HG03159 (cell line): ENCODE results near the gene HBS1L.
"Not testable (repeated sequence)": the region's sequence is repeated elsewhere in the genome, so short reads cannot be mapped to it uniquely, and the experiment has no call there.

Source experiments
- ATAC-seq: cut with Tn5 transposase; IDR thresholded peaks from one replicate; pipeline ENCODE4 v1.9.1; 2021; ENCODE audit warnings: mild to moderate bottlenecking, moderate library complexity; ENCODE audit not compliant: unreplicated experiment

Gene HBS1L

GRCh38 chr6:135081966-135082365 is 27.3 kb upstream of the HBS1L start:
- no peak for ATAC-seq

DNA sequence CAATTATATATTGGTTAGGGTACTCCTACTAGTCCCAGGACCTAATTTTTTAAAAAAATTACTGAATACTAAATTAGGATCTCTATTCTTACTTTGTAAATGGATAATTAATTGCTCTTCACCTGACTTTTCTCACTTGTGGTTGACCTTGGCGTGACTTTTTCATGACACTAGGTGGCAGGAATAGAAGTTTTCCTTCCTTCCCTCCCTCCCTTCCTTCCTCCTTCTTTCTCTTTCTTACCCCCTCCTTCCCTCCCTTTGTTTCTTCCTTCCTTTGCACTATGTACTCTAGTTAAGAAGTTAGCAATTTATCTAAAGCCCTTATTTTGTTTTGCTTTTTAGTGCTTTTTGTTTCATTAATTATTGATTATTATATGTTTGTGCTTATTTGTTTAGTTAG is 20.4 kb upstream of the HBS1L start:
- no peak for ATAC-seq

- no peak for ATAC-seq
Observed at GRCh38 chr6:135073756-135074393, 19.3 kb upstream of the HBS1L start.

DNA sequence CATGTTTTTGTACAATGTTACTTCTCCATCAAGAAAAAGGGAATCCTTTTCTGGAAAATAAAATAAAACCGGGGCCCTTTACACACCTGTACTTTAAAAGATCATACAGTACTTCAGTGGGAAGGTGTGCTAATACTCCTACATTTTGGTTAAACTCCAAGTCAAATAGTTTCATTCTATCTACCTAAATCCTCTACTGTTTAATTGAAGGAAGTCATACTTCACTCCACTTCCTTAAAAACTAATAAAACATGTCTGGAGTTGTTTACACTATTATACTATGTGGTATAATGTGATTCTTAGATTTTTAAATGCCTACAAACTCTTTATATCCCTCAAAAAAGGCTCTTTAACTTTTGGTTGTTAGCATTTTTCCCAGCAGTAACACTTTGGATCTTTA is 18.6 kb upstream of the HBS1L start:
- no peak for ATAC-seq

- ATAC-seq = no peak
Observed at GRCh38 chr6:135072753-135073152, 18.1 kb upstream of the HBS1L start.

GRCh38 chr6:135071541-135071940 is 16.9 kb upstream of the HBS1L start:
- ATAC-seq = no peak

DNA sequence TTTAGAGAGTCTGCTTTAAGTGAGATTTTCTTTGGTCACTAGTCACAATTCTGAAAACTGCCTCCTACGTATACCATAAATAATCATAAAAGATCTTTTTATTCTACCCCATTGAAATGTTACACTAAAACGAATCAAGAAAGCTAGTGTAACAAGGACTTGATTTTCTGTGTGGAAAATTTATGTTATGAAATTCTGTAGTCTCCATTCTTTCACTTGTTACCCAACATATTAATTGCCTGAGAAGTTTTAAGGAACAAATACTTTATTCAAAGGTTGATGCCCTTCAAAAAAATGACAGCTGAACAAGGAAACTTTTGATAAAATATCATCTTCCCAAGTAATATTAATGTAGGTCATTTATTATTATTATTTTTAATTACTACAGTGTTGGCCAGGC is 13.3 kb upstream of the HBS1L start:
- ATAC-seq = no peak

DNA sequence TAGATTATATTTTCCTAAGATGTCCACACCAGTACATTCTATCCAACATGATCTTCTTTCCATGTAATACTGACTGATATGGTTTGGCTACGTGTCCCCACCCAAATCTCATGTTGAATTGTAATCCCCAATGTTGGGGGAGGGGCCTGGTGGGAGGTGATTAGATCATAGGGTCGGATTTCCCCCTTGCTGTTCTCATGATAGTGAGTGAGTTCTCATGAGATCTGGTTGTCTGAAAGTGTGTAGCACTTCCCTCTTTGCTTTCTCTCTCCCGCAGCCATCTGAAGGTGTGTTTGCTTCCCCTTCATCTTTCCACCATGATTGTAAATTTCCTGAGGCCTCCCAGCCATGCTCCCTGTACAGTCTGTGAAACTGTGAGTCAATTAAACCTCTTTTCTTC is 12.2 kb upstream of the HBS1L start:
- ATAC-seq = no peak

DNA sequence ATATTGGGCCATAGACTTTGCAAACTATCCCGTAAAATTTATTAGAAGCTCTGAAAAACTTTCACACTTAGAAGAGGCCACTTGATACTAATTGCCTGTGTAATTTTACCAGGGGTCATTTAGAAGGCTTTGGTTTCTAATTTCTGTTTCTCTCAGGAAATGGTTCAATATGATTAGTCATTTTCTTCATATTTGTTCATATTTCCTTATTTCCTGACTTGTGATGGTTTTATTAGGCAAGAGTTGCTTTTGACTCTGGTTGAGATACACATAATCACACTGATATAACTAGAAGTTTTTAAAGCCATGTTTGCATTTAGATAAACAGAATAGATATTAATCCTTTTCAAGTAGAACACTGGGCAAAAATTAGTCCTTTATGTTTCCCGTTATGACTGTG is 11.8 kb upstream of the HBS1L start:
- no peak for ATAC-seq

DNA sequence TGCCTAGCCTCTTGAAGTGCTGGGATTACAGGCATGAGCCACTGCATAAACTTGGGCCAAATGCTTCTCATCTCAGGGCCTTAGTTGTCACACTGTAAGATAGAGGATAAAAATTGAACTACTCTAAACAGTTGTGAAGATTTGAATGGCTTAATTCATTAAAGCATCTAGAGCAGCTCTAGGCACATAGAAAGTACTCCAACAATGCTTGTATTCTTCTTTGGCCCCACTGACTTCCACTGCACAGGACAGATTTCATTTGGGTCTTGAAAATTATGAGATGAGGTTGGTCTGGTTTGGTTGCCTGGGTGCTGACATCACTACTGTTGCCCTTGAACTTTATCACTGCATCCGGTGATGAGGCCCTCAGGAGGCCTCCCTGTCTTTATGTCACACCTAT is 10.0 kb upstream of the HBS1L start:
- no peak for ATAC-seq

GRCh38 chr6:135063926-135064325 is 9.3 kb upstream of the HBS1L start:
- ATAC-seq = no peak

DNA sequence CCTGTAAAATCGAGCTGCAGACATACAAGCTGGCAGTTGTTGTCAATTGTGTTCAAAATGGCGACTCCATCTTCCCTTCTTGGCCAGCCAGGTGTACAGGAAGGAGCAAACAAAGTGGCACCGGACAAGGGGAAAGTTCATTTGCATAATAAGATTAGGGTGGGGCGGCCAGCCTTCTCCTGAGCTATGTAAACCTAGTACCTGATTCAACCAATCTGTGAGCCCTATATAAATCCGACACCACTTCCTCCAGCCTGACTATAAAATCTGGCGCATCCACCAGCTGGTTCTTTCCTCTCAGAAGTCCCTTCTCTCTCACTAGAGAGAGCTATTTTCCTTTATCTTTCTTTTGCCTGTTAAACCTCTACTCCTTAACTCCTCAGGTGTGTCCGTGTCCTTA is 8.1 kb upstream of the HBS1L start:
- ATAC-seq = no peak

DNA sequence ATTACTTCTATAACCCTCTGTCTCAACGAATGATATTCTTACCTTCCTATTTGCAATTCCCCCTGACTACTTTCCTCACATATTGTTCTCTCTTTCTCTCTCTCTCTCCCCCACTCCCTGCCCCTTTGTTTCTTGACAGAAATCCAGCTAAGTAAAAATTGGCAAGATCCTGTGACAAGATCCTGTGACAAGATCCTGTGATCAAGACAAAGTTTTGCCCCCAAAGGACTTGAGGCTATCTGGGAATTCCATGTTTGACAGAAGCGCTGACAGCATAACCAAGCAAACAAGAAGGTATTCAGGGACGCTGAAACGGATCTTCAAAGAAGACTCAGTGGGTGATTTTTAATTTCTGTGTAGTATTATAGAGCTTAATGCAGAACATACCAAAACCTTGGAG is 5.5 kb upstream of the HBS1L start:
- ATAC-seq = no peak

- not testable (repeated sequence) for ATAC-seq
Observed at GRCh38 chr6:135058299-135058698, 3.7 kb upstream of the HBS1L start.

- ATAC-seq = no peak
Observed at GRCh38 chr6:135056632-135057031, 2.0 kb upstream of the HBS1L start.

GRCh38 chr6:135054226-135054568 is 425 bp downstream of the HBS1L start:
- peak; percentile 4 for ATAC-seq

GRCh38 chr6:135053406-135053805 is 1.2 kb downstream of the HBS1L start:
- ATAC-seq = no peak

DNA sequence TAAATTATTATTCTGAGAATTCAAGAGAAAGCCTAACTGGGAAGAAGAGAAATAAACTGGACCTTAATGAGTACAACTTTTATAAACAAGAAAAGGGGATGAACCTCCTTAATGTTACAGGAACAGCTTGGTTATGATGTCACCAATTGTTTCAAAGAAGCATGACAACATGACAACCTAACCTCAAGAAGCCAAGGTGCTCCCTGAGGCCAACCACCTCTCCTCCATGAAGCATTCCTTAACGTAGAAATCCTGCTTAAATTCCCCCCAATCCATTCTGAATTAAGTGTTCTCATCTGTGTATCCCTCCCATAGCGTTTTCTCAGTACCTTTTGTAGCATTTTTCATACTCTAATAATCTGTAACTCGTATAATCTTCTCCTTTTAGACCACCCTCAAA is 1.7 kb downstream of the HBS1L start:
- no peak for ATAC-seq

DNA sequence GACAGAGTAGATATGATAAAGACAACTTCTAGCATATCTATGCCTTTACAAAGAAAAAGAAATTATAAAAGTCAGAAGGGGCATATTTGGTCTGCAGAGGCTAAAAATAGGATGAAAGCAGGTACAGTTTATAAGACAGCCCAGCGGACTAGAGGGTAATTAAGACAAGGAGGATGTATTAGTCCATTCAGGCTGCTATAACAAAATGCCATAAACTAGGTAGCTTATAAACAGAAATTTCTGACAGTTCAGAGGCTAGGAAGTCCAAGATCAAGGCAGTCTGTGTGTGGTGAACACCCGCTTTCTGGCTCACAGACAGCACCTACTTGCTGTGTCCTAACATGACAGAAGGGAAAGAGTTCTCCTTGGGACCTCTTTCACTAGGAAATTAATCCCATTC is 5.7 kb downstream of the HBS1L start:
- ATAC-seq = no peak

DNA sequence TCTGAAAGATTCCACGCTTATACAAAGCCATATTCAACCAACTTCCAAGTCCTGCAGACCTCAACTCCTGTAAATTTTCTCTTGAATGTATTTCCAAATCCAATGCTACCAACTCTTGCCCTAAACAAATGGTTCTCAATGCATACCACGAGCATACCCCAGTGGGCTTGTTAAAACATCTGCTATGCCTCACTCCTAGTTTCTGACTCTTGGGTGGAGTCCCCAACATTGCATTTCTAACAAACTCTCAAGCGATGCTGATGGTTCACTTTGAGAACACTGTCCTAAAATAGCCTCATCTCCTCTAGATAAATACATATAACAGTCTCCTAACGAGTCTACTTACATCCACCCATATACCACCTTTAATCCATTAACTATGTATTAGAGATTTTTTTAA is 7.3 kb downstream of the HBS1L start:
- no peak for ATAC-seq

DNA sequence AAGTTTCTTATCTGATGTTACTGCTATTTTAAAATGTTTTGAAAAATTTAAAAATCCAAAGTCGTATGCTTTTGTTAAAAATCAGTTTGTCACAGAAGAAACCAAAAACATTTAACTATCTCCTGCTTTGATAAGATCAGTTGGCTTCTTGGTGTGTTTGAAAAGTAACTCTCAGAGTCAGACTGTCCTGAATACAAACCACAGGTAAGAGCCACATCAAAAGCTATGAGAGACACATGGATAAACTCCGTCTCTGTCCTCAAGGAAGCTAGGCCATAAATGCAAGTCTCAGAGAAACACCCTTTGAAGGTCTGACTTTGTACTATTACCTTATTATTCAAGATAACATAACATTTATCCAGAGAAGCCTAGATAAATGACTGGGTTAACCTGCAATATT is 7.7 kb downstream of the HBS1L start:
- no peak for ATAC-seq

DNA sequence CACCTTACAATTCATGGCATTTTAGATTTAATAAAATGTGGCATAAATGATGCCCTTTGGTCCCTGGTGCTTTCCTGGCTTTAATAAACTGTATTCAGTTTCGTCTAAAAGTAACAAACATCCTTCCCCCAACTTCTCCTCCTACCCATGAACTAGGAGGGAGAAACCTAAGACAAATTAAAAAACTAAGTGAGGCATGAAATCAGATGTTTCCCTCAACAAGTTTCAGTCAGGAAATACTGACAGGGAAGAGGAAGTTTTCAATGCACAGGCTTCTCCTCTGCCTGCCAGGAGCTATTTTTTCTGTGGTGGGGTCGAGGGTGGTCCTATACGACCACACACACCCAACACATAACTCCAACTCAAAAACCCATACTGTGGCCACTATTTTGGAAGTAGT is 10.0 kb downstream of the HBS1L start:
- no peak for ATAC-seq

DNA sequence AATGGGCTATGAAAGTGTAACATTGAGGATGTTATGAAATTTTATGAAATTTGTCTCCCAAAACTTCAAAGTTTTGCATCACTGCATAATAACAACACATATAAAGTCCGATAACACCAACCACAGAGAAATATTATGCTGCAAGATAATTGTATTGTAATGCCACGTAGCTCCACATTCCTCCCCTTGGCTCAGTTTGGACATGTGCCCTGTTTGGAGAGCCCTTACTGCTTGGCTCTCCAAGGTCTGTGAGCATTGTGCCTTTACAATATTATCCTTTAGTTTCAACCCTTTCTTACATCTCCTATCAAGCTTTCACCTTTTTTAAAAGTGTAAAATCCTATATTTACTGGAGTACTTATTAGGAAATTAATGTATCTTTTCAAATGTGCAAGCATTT is 10.8 kb downstream of the HBS1L start:
- ATAC-seq = no peak

GRCh38 chr6:135043364-135043763 is 11.3 kb downstream of the HBS1L start:
- ATAC-seq = no peak
